GM12872 (cell line): ENCODE data around the gene DUOXA2.

Source experiments
- TF ChIP-seq, protein P1 (sequence below): IDR thresholded peaks from 3 replicates; pipeline ENCODE4 v1.5.1; 2011; ENCODE audit warnings: low read depth, mild to moderate bottlenecking, low read length, moderate library complexity; ENCODE audit not compliant: insufficient read depth

Gene DUOXA2

DNA sequence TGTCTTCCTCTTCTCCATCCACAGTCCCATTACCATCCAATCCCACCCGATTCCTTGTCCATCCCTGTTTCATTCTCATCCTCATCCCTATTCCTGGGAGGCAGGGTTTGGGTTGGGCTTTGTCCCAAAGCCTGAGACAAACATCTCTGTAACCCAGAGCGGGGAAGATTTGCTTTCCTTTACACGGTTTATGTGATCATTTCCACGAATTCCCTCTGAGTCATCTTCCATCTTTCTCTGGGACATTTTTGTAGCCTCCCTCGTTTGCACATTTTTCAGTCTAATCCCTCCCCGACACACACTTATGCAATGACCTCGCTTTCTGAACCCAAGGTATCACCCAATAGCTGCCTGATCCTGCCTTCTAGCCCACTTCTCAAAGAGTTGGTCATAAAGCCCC lies 23.0 kb upstream of the DUOXA2 start:
- TF ChIP-seq, protein P1, sequence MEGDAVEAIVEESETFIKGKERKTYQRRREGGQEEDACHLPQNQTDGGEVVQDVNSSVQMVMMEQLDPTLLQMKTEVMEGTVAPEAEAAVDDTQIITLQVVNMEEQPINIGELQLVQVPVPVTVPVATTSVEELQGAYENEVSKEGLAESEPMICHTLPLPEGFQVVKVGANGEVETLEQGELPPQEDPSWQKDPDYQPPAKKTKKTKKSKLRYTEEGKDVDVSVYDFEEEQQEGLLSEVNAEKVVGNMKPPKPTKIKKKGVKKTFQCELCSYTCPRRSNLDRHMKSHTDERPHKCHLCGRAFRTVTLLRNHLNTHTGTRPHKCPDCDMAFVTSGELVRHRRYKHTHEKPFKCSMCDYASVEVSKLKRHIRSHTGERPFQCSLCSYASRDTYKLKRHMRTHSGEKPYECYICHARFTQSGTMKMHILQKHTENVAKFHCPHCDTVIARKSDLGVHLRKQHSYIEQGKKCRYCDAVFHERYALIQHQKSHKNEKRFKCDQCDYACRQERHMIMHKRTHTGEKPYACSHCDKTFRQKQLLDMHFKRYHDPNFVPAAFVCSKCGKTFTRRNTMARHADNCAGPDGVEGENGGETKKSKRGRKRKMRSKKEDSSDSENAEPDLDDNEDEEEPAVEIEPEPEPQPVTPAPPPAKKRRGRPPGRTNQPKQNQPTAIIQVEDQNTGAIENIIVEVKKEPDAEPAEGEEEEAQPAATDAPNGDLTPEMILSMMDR, result no peak

DNA sequence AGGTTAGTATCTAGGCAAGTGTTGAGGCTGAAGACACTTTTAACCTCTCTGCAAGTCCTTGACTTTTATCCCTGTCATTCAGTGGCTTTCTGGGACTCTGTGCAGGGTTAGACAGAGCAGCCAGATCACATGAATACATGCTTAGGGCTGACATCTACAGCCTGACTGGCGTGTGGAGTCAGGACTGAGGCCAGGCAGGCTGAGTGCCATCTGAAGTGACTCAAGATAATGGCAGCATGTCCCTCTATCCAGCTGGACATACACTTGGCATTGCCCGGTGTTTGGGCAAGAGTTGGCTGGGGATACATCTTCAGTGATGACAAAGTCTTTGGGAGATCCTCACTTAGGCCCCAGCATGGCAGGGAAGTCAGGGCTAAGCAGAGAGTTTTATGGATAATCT lies 22.6 kb upstream of the DUOXA2 start:
- TF ChIP-seq, protein P1, result no peak

DNA sequence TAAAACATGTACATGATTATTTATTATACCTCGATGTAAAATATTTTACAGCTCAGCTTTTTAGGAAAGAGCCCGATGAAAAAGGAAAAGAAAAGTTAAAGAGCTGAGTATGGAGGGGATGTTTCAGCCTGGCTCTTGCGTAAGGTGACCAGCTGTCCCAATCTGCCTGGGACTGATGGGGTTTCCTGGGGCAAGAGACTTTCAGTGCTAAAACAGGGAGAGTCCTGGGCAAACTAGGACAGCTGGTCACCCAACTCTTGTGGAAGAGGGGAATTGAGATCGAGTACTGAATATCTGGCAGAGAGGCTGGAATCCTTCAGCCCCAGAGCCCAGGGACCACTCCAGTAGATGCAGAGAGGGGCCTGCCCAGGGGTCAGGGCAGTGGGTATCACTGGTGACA lies 21.1 kb upstream of the DUOXA2 start:
- TF ChIP-seq, protein P1, result no peak

DNA sequence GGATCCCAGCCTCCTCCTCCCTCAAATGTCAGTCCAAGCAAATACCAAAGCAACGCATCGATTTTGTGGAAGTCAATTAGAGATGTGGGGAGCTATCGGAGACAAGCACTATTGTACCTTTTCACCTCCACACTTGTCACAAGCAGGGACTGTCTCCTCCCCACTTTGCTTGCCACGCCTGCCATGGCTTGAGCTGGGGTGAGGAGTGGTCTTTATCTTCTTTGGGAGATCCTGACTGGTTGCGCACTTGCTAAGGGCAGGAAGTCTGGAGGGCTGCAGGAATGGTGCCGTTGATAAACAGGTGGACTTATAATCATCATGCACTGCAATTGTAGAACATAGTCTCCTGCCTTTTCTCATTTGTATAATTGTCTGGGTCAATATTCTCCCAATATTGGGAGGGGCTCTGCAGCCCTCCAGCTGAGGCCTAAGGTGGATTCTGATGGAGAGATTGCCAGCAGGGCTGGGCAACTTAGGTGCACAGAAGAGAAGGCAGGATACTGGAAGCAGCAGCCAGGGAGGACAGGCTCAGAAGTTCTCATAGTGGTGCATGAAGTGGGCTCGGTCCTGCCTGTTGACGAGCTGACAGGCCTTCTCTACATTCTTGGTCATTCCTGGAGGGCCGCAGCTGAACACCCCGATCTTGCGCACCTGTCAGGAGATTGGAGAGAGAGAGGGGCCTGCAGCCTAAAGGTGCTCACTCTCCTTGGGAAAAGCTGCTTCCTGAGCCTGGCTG lies 20.3 kb upstream of the DUOXA2 start:
- TF ChIP-seq, protein P1, result no peak

DNA sequence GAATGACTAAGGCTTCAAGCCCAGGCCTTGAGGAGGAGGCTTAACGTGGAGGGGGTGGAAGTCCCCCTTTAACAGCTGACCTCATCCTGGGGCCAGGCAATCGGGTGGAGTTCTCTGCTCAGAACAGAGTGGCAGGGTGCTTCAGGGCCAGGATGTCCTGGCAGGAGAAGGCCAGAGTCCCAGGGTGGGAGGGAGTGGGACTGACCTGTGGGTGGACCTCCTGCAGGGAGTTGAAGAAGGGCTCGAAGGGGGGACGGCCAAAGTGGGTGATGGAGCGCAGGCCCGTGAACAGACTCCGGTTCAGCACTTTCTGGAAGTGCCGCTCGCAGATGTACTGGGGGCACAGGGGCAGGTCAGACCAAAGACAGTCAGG lies 19.8 kb upstream of the DUOXA2 start:
- TF ChIP-seq, protein P1, result no peak

DNA sequence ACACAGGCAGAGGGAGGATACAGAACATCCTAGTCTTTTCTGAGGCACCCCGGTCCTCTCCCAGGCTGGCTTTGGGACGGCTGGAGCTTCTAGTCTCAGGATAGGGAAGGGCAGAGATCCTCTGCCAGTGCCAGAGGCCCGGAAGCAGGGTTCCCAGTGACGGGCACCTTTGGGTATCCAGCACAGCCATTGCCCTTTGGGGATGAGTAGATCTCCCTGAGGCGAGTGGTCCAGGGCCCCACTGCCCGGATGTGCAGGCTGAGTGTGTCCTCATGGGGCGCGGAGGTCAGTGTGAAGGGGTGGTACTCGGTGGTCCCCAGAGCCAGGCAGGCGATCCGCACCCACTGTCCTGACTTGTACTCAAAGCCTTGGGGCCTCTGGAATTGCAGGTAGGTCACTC lies 18.5 kb upstream of the DUOXA2 start:
- TF ChIP-seq, protein P1, result no peak

DNA sequence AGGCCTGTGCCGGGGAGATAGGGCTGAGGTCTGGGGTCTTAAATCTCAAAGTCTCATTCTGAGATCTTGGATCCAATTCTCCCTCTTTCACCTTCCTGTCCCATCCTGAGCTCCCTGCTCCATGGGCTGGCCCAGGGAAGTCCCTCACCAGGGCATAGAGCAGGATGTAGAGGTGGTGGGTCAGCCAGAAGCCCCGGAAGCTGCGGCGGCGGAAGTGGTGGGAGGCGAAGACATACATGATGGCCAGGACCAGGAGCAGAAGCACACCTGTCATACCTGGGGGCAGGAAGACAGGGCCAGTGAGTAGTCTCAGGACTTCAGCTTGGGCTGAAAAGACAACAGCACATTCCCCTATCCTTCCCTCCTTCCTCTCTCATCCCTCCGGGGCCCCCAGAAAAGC lies 16.7 kb upstream of the DUOXA2 start:
- TF ChIP-seq, protein P1, result no peak
